DND-41 (cell line): ENCODE measurements around the gene DCUN1D2.

Source experiments
- ATAC-seq: fragments of 200-7000 bp; cut with Tn5 transposase; 3 replicates; pipeline ENCODE4 v1.9.1; 2021; ENCODE audit warnings: low read depth; ENCODE audit not compliant: insufficient read depth
- DNase-seq: peaks from one replicate; pipeline ENCODE4 v3.0.0-alpha.2; 2020
- H2AFZ ChIP-seq: 2 replicates; pipeline ENCODE4 v1.6.0; 2012; ENCODE audit warnings: low read depth, low read length
- H3K27ac ChIP-seq: 2 replicates; pipeline ENCODE4 v1.5.1; 2012; ENCODE audit warnings: low read length, inconsistent platforms
- H3K27me3 ChIP-seq: fragments of 200-600 bp; sonication (generic); 2 replicates; pipeline ENCODE4 v1.6.0; 2012; ENCODE audit warnings: low read length, mild to moderate bottlenecking, inconsistent platforms; ENCODE audit not compliant: insufficient read depth, poor library complexity
- H3K36me3 ChIP-seq: 2 replicates; pipeline ENCODE4 v1.5.1; 2012; ENCODE audit warnings: low read length, inconsistent platforms; ENCODE audit not compliant: insufficient read depth
- H3K4me1 ChIP-seq: 2 replicates; pipeline ENCODE4 v1.5.1; 2012; ENCODE audit warnings: mild to moderate bottlenecking, low read length; ENCODE audit not compliant: insufficient read depth
- H3K4me2 ChIP-seq: 2 replicates; pipeline ENCODE4 v1.6.0; 2012; ENCODE audit warnings: mild to moderate bottlenecking, moderate library complexity, low read length, inconsistent platforms; ENCODE audit not compliant: insufficient read depth
- H3K4me3 ChIP-seq, 2 experiments: fragments of 200-600 bp in 1 of 2; shearing (Covaris generic) in 1 of 2; 2 replicates each; pipeline ENCODE4 v1.5.1; 2012 to 2016; ENCODE audit warnings: inconsistent platforms in 2 of 2, low read length in 2 of 2, mild to moderate bottlenecking in 2 of 2, low read depth in 1 of 2, moderate library complexity in 1 of 2
- H3K79me2 ChIP-seq: 2 replicates; pipeline ENCODE4 v1.6.0; 2012; ENCODE audit warnings: low read length, inconsistent platforms; ENCODE audit not compliant: insufficient read depth
- H3K9ac ChIP-seq: 2 replicates; pipeline ENCODE4 v1.6.0; 2012; ENCODE audit warnings: low read depth, mild to moderate bottlenecking, inconsistent platforms, low read length, moderate library complexity
- H3K9me3 ChIP-seq: 2 replicates; pipeline ENCODE4 v1.5.1; 2012; ENCODE audit warnings: low read length, moderate library complexity, mild to moderate bottlenecking, inconsistent platforms; ENCODE audit not compliant: insufficient read depth, severe bottlenecking
- H4K20me1 ChIP-seq: 2 replicates; pipeline ENCODE4 v1.6.0; 2012; ENCODE audit warnings: low read length; ENCODE audit not compliant: insufficient read depth
- CTCF ChIP-seq: IDR thresholded peaks from 2 replicates; pipeline ENCODE4 v1.5.1; 2012; ENCODE audit warnings: borderline replicate concordance, low read length, moderate library complexity, mild to moderate bottlenecking; ENCODE audit not compliant: poor library complexity, severe bottlenecking; ENCODE audit errors: extremely low read depth
- EZH2 ChIP-seq: IDR thresholded peaks from 3 replicates; pipeline ENCODE4 v1.6.1; 2012; ENCODE audit warnings: borderline replicate concordance, low read depth, mild to moderate bottlenecking, moderate library complexity, low read length, inconsistent platforms; ENCODE audit not compliant: severe bottlenecking

Gene DCUN1D2

DNA sequence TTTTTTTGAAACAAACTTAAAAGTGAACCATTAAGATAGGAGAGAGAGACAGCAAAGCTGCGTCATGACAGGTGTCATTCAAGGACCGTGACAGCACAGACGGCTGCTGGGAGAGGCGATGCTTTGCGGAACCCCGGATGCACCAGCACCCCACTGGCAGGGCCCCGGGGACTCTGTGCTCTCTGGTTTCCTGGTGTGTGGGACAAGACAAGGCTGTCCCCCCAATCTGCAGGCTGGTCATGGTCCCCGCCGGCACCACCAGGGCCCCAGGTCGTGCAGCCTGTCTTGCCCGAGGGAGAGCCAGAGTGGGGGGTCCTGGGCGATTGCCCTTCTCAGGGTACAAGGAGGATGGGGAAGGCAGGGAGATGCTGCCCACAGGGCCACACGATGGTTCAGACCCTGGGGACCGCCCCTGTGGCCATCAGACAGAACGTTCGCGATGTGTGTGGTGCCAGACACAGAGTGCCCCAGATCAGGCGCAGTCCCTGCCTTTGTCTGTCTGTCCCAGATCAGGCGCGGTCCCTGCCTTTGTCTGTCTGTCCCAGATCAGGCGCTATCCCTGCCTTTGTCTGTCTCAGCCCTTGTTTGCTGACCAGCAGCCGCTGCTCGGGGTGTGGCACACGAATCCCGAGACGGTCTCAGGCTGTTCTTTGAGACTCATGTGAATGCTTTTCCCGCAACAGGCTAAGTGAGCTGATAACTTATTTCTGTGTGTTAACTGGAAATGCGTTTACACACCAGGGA lies 73.3 kb downstream of the DCUN1D2 start:
- Histone ChIP-seq H3K27me3 (peaks cover 3% of the 10 kb centered on the region), H3K79me2 (no peaks in the 10 kb centered on the region), H3K4me3 (no peak overlapping the region), H3K4me2 (no peak overlapping the region), H3K4me1 (no peaks in the 10 kb centered on the region), H4K20me1 (peaks cover 10% of the 10 kb centered on the region; the same call in 1 of the 2 replicates), H3K27ac (no peak overlapping the region), H2AFZ (no peak overlapping the region), H3K9me3 (no peaks in the 10 kb centered on the region), H3K9ac (no peak overlapping the region), H3K36me3 (no peaks in the 10 kb centered on the region)
- no peak for DNase-seq
- ATAC-seq = no peak
- TF ChIP-seq EZH2 (no peak), CTCF (no peak)

- no peak for ATAC-seq
- H3K27ac ChIP-seq = no peak overlapping the region
- DNase-seq = no peak
- no peak overlapping the region for H3K9ac ChIP-seq
- no peaks in the 10 kb centered on the region for H3K4me1 ChIP-seq
- H2AFZ ChIP-seq = no peak overlapping the region
- no peaks in the 10 kb centered on the region for H3K36me3 ChIP-seq
- H3K4me3 ChIP-seq = no peak overlapping the region
- no peak overlapping the region for H3K4me2 ChIP-seq
- no peak for TF ChIP-seq EZH2
- no peak for TF ChIP-seq CTCF
- H3K27me3 ChIP-seq = peaks cover 3% of the 10 kb centered on the region
- no peaks in the 10 kb centered on the region for H3K79me2 ChIP-seq
- no peaks in the 10 kb centered on the region for H3K9me3 ChIP-seq
- H4K20me1 ChIP-seq = peaks cover 10% of the 10 kb centered on the region; the same call in 1 of the 2 replicates
Observed at GRCh38 chr13:113415825-113416224, 74.7 kb downstream of the DCUN1D2 start.

DNA sequence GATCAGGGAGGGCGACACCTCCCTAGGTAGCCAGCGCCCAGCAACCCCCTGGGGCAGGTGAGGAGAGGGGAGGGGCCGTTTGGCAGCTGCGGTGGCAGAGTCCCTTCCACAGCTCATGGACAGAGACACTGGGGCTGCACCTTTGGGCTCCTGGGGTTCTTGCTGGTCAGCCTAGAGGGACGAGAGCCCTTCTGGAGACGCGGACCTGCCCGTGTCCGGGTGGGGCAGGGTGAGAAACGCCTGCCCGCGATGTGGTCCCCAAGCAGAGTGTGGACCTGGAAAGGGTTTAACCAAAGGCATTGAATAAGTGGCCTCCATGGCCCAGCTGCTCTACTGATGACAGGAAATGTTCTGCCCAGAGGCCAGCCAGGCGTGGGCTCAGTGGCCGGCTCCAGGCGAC lies 75.5 kb downstream of the DCUN1D2 start:
- H3K9me3 ChIP-seq = no peaks in the 10 kb centered on the region
- H3K27ac ChIP-seq = no peak overlapping the region
- H4K20me1 ChIP-seq = peaks cover 7% of the 10 kb centered on the region; the same call in 1 of the 2 replicates
- H3K9ac ChIP-seq = no peak overlapping the region
- H2AFZ ChIP-seq = no peak overlapping the region
- H3K4me1 ChIP-seq = no peaks in the 10 kb centered on the region
- H3K79me2 ChIP-seq = no peaks in the 10 kb centered on the region
- ATAC-seq (no peak), DNase-seq (no peak)
- H3K4me3 ChIP-seq = no peak overlapping the region
- H3K4me2 ChIP-seq = no peak overlapping the region
- TF ChIP-seq EZH2 = no peak
- TF ChIP-seq CTCF = no peak
- H3K36me3 ChIP-seq = no peaks in the 10 kb centered on the region
- peaks cover 3% of the 10 kb centered on the region for H3K27me3 ChIP-seq
